SK-N-SH (cell line): ENCODE data around the gene PRKN. TPM values are rescaled to one million over a fixed set of nuclear protein-coding genes. Genes with fewer than 3 reads are reported as not detected.

Source experiments
- CTCF ChIA-PET: fragments of 300-600, 350-600 bp; formaldehyde crosslinking; extraction: SDS; loops from one replicate; lab custom pipeline; 2021; lab: Yijun Ruan, JAX
- POLR2A ChIA-PET: fragments of 350-600 bp; sonication (Branson Sonifier 250); formaldehyde crosslinking; extraction: SDS; loops from one replicate; lab custom pipeline; 2020; ENCODE audit warnings: antibody characterized with exemption, inconsistent platforms; lab: Yijun Ruan, JAX
- DNase-seq: peaks from one replicate; pipeline ENCODE4 v3.0.0; 2012
- H2AFZ ChIP-seq: fragments of 200-600 bp; sonication (generic); 2 replicates; pipeline ENCODE4 v1.8.1; 2016; ENCODE audit warnings: antibody characterized with exemption, mild to moderate bottlenecking, low read depth
- H3F3A ChIP-seq: fragments of 200-600 bp; sonication (generic); replicated peaks from 2 replicates; pipeline ENCODE3; 2016; ENCODE audit warnings: antibody characterized with exemption, mild to moderate bottlenecking; ENCODE audit not compliant: insufficient read depth
- H3K27ac ChIP-seq, 2 experiments: fragments of 200-500 bp in 1 of 2; fragments of 200-600 bp in 1 of 2; sonication (Bioruptor generic) in 1 of 2; sonication (generic), shearing (Covaris generic) in 1 of 2; 2 replicates each; pipeline versions ENCODE4 v1.5.1 to v1.6.1; 2014 to 2016; ENCODE audit warnings: low read depth in 2 of 2, inconsistent platforms in 1 of 2, low read length in 1 of 2, mild to moderate bottlenecking in 1 of 2, mixed read lengths in 1 of 2
- H3K27me3 ChIP-seq: fragments of 200-600 bp; sonication (generic), shearing (Covaris generic); 2 replicates; pipeline ENCODE4 v1.6.1; 2016; ENCODE audit warnings: mixed run types; ENCODE audit not compliant: insufficient read depth
- H3K36me3 ChIP-seq, 2 experiments: fragments of 200-500 bp in 1 of 2; fragments of 200-600 bp in 1 of 2; sonication (Bioruptor generic) in 1 of 2; sonication (generic) in 1 of 2; replicated peaks in 1 of 2; 2 replicates each; pipeline versions ENCODE3 to v1.5.1; 2014 to 2016; ENCODE audit warnings: low read length in 1 of 2, mild to moderate bottlenecking in 1 of 2; ENCODE audit not compliant: insufficient read depth in 2 of 2, control insufficient read depth in 1 of 2
- H3K4me1 ChIP-seq, 2 experiments: fragments of 200-500 bp in 1 of 2; fragments of 200-600 bp in 1 of 2; sonication (Bioruptor generic) in 1 of 2; sonication (generic), shearing (Covaris generic) in 1 of 2; 2 replicates each; pipeline versions ENCODE4 v1.5.1 to v1.6.1; 2014 to 2016; ENCODE audit warnings: low read depth in 1 of 2, low read length in 1 of 2, mixed run types in 1 of 2; ENCODE audit not compliant: insufficient read depth in 2 of 2, control insufficient read depth in 1 of 2
- H3K4me2 ChIP-seq: fragments of 200-600 bp; sonication (generic), shearing (Covaris generic); 2 replicates; pipeline ENCODE4 v1.6.1; 2017; ENCODE audit warnings: mixed run types
- H3K4me3 ChIP-seq, 2 experiments: fragments of 200-500 bp in 1 of 2; fragments of 200-600 bp in 1 of 2; sonication (Bioruptor generic) in 1 of 2; sonication (generic), shearing (Covaris generic) in 1 of 2; 2 replicates each; pipeline versions ENCODE4 v1.5.1 to v1.8.1; 2014 to 2016; ENCODE audit warnings: low read depth in 2 of 2, inconsistent platforms in 1 of 2, low read length in 1 of 2, mild to moderate bottlenecking in 1 of 2, mixed read lengths in 1 of 2, moderate library complexity in 1 of 2
- H3K79me2 ChIP-seq: fragments of 200-600 bp; sonication (generic); 2 replicates; pipeline ENCODE4 v1.8.1; 2017; ENCODE audit warnings: mild to moderate bottlenecking; ENCODE audit not compliant: insufficient read depth
- H3K9ac ChIP-seq: fragments of 200-600 bp; sonication (generic); 2 replicates; pipeline ENCODE4 v1.6.1; 2017; ENCODE audit warnings: mixed run types
- H3K9me2 ChIP-seq: fragments of 200-600 bp; sonication (generic); 2 replicates; pipeline ENCODE4 v1.6.1; 2017; ENCODE audit warnings: mixed run types
- H3K9me3 ChIP-seq: fragments of 200-600 bp; sonication (generic); 2 replicates; pipeline ENCODE4 v1.6.1; 2017; ENCODE audit warnings: mixed run types, mild to moderate bottlenecking, moderate library complexity
- H4K20me1 ChIP-seq: fragments of 200-600 bp; sonication (generic); 2 replicates; pipeline ENCODE4 v1.6.1; 2017; ENCODE audit warnings: mild to moderate bottlenecking, mixed run types; ENCODE audit not compliant: insufficient read depth
- EP300 ChIP-seq, 2 experiments: IDR thresholded peaks; 2 replicates each; pipeline versions ENCODE4 v1.4.0 to v1.6.1; 2012; ENCODE audit warnings: borderline replicate concordance in 1 of 2, low read depth in 1 of 2, low read length in 1 of 2
- EZH2phosphoT487 ChIP-seq: fragments of 200-600 bp; sonication (generic); IDR thresholded peaks from 2 replicates; pipeline ENCODE4 v1.6.1; 2017; ENCODE audit warnings: low read depth, mixed run types, mild to moderate bottlenecking, antibody characterized with exemption, moderate library complexity, borderline replicate concordance
- GABPA ChIP-seq: IDR thresholded peaks from 2 replicates; pipeline ENCODE4 v1.4.0; 2012; ENCODE audit warnings: low read depth, mild to moderate bottlenecking
- GATA2 ChIP-seq: sonication (generic); formaldehyde crosslinking; IDR thresholded peaks from 2 replicates; pipeline ENCODE4 v1.5.0; 2020; ENCODE audit warnings: mild to moderate bottlenecking, missing genetic modification reagents
- JUND ChIP-seq: IDR thresholded peaks from 2 replicates; pipeline ENCODE4 v1.4.0; 2012
- MEF2A ChIP-seq: IDR thresholded peaks from 2 replicates; pipeline ENCODE4 v1.4.0; 2012; ENCODE audit warnings: low read depth, borderline replicate concordance
- MXI1 ChIP-seq: IDR thresholded peaks from 2 replicates; pipeline ENCODE4 v1.6.1; 2012; ENCODE audit warnings: mild to moderate bottlenecking, low read depth, low read length, improper control_type of control experiment
- NFIC ChIP-seq: IDR thresholded peaks from 2 replicates; pipeline ENCODE4 v1.4.0; 2012; ENCODE audit warnings: borderline replicate concordance
- NRF1 ChIP-seq: IDR thresholded peaks from 2 replicates; pipeline ENCODE4 v1.6.1; 2012; ENCODE audit warnings: low read depth, mild to moderate bottlenecking, low read length
- RCOR1 ChIP-seq: fragments of 150-350 bp; IDR thresholded peaks from 2 replicates; pipeline ENCODE4 v1.6.1; 2017; ENCODE audit warnings: antibody characterized with exemption, low read length
- RFX5 ChIP-seq: IDR thresholded peaks from 2 replicates; pipeline ENCODE4 v1.6.1; 2012; ENCODE audit warnings: mild to moderate bottlenecking, improper control_type of control experiment, low read length
- SIN3A ChIP-seq: IDR thresholded peaks from 2 replicates; pipeline ENCODE4 v1.6.1; 2012; ENCODE audit warnings: low read depth, mild to moderate bottlenecking, low read length, moderate library complexity, borderline replicate concordance
- SMC3 ChIP-seq: IDR thresholded peaks from 2 replicates; pipeline ENCODE4 v1.6.1; 2012; ENCODE audit warnings: low read depth, low read length, improper control_type of control experiment
- TAF1 ChIP-seq: IDR thresholded peaks from 2 replicates; pipeline ENCODE4 v1.6.1; 2012; ENCODE audit warnings: low read depth, mild to moderate bottlenecking, low read length, moderate library complexity, borderline replicate concordance
- TCF12 ChIP-seq: IDR thresholded peaks from 2 replicates; pipeline ENCODE4 v1.4.0; 2012
- TEAD4 ChIP-seq: IDR thresholded peaks from 2 replicates; pipeline ENCODE4 v1.4.0; 2012; ENCODE audit warnings: mild to moderate bottlenecking, borderline replicate concordance; ENCODE audit not compliant: insufficient read depth
- USF2 ChIP-seq: fragments of 150-350 bp; IDR thresholded peaks from 2 replicates; pipeline ENCODE4 v1.6.1; 2017; ENCODE audit warnings: antibody characterized with exemption, low read length, low read depth, borderline replicate concordance
- YY1 ChIP-seq: IDR thresholded peaks from 2 replicates; pipeline ENCODE4 v1.4.0; 2012; ENCODE audit warnings: low read depth, mild to moderate bottlenecking
- WGBS: methylation state at CpG from one replicate; pipeline ENCODE4 v1.1.6; 2017; ENCODE audit warnings: low lambda C conversion rate; 5-methylcytosine and 5-hydroxymethylcytosine counted together
- polyA plus RNA-seq, 3 experiments: library from polyadenylated mRNA; depleted of rRNA; stranded (reverse); fragments of >200 nt; gene quantifications; 2 replicates each; pipeline ENCODE4 v1.2.3, GENCODE V29; 2012
- TF ChIP-seq, protein P1 (sequence below): IDR thresholded peaks from 2 replicates; pipeline ENCODE4 v1.4.0; 2012; ENCODE audit warnings: low read depth, borderline replicate concordance
- TF ChIP-seq, protein P2 (sequence below): IDR thresholded peaks from 2 replicates; pipeline ENCODE4 v1.6.1; 2012; ENCODE audit warnings: mild to moderate bottlenecking, low read depth, low read length, moderate library complexity

The PRKN gene
- polyA plus RNA-seq, 1 of the 3 experiments (the other 2 are of a cell fraction), result 0.76 TPM

DNA sequence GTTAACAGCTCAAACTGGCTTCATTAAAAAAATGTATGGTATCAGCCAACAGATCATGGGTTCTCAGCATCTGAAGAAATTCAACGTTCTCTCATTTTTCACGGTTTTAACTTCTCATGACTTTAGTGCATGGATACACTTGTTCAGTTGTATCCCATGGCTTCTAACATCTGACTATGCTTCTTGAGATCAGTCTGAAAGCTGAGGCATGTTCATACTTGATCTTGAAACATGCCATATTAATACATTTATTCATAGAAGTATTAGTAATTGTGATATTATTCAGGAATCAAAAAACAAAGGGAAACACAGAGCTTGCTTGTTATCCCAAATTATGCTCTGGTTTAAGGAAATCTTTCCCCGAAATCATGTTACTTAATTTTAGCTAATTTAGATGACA is 649.4 kb downstream of the PRKN start:
- H3K9ac ChIP-seq, result no peak overlapping the region
- H3K27me3 ChIP-seq, result no peaks in the 10 kb centered on the region
- no peak for DNase-seq
- no peak overlapping the region for H2AFZ ChIP-seq
- H3K9me3 ChIP-seq, result 0 out of 2 replicates have a peak, but pooled peaks cover 6% of the 10 kb centered on the region
- H3K4me2 ChIP-seq, result no peak overlapping the region
- no peak overlapping the region for H3K4me3 ChIP-seq
- WGBS, result 43% methylated on average over 3 of the region's 3 CpGs
- no peaks in the 10 kb centered on the region for H3K4me1 ChIP-seq
- H3K79me2 ChIP-seq, result no peaks in the 10 kb centered on the region
- CTCF ChIA-PET, result interaction anchor here (1.3 kb wide), 1 partner anchor 459 kb away, joined by 3 read pairs; no protein-coding TSS in a partner anchor
- H4K20me1 ChIP-seq, result 0 out of 2 replicates have a peak, but pooled peaks cover 2% of the 10 kb centered on the region
- no peaks in the 10 kb centered on the region for H3K9me2 ChIP-seq
- H3K36me3 ChIP-seq, result no peaks in the 10 kb centered on the region
- POLR2A ChIA-PET, result no interaction called here
- H3F3A ChIP-seq, result no peaks in the 10 kb centered on the region
- TF ChIP-seq EP300 (IDR thresholded peaks at IDR 0.05; ENCODE audit: borderline replicate concordance in 1 of 2, low read depth in 1 of 2, low read length in 1 of 2) (no peak), TCF12 (no peak), NFIC (no peak), MEF2A (no peak), USF2 (no peak), SMC3 (no peak), TAF1 (no peak), RCOR1 (no peak), EZH2phosphoT487 (no peak), GABPA (no peak), TEAD4 (no peak), RFX5 (no peak), SIN3A (no peak), YY1 (no peak), NRF1 (no peak), JUND (no peak), MXI1 (no peak), GATA2 (CRISPR knock-in tag) (no peak)
- TF ChIP-seq, protein P1, sequence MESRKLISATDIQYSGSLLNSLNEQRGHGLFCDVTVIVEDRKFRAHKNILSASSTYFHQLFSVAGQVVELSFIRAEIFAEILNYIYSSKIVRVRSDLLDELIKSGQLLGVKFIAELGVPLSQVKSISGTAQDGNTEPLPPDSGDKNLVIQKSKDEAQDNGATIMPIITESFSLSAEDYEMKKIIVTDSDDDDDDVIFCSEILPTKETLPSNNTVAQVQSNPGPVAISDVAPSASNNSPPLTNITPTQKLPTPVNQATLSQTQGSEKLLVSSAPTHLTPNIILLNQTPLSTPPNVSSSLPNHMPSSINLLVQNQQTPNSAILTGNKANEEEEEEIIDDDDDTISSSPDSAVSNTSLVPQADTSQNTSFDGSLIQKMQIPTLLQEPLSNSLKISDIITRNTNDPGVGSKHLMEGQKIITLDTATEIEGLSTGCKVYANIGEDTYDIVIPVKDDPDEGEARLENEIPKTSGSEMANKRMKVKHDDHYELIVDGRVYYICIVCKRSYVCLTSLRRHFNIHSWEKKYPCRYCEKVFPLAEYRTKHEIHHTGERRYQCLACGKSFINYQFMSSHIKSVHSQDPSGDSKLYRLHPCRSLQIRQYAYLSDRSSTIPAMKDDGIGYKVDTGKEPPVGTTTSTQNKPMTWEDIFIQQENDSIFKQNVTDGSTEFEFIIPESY, result no peak
- TF ChIP-seq, protein P2, sequence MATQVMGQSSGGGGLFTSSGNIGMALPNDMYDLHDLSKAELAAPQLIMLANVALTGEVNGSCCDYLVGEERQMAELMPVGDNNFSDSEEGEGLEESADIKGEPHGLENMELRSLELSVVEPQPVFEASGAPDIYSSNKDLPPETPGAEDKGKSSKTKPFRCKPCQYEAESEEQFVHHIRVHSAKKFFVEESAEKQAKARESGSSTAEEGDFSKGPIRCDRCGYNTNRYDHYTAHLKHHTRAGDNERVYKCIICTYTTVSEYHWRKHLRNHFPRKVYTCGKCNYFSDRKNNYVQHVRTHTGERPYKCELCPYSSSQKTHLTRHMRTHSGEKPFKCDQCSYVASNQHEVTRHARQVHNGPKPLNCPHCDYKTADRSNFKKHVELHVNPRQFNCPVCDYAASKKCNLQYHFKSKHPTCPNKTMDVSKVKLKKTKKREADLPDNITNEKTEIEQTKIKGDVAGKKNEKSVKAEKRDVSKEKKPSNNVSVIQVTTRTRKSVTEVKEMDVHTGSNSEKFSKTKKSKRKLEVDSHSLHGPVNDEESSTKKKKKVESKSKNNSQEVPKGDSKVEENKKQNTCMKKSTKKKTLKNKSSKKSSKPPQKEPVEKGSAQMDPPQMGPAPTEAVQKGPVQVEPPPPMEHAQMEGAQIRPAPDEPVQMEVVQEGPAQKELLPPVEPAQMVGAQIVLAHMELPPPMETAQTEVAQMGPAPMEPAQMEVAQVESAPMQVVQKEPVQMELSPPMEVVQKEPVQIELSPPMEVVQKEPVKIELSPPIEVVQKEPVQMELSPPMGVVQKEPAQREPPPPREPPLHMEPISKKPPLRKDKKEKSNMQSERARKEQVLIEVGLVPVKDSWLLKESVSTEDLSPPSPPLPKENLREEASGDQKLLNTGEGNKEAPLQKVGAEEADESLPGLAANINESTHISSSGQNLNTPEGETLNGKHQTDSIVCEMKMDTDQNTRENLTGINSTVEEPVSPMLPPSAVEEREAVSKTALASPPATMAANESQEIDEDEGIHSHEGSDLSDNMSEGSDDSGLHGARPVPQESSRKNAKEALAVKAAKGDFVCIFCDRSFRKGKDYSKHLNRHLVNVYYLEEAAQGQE, result no peak
- H3K27ac ChIP-seq, result no peak overlapping the region
